H9 (cell line): ENCODE data around the gene ARHGDIB. TPM values are rescaled to one million over a fixed set of nuclear protein-coding genes. Genes with fewer than 3 reads are reported as not detected.

Source experiments
- DNase-seq: peaks from one replicate; pipeline ENCODE4 v3.0.0-alpha.2; 2017
- H2AFZ ChIP-seq: one replicate; pipeline ENCODE4 v1.6.1; 2013; ENCODE audit warnings: mild to moderate bottlenecking, low read length, control low read depth, moderate library complexity
- H2AK5ac ChIP-seq: 2 replicates; pipeline ENCODE4 v1.6.1; 2013; ENCODE audit warnings: low read length, control low read depth, mixed read lengths; ENCODE audit not compliant: insufficient read length
- H2BK120ac ChIP-seq: one replicate; pipeline ENCODE4 v1.6.1; 2013; ENCODE audit warnings: low read depth, mild to moderate bottlenecking, low read length, control low read depth, inconsistent platforms; ENCODE audit not compliant: poor library complexity, severe bottlenecking
- H2BK12ac ChIP-seq: 2 replicates; pipeline ENCODE4 v1.6.1; 2013; ENCODE audit warnings: low read length, control low read depth, mixed read lengths, low read depth; ENCODE audit not compliant: insufficient read length
- H2BK15ac ChIP-seq: 2 replicates; pipeline ENCODE4 v1.6.1; 2013; ENCODE audit warnings: low read depth, low read length, control low read depth
- H2BK20ac ChIP-seq: one replicate; pipeline ENCODE4 v1.6.1; 2013; ENCODE audit warnings: low read depth, mild to moderate bottlenecking, low read length, control low read depth, inconsistent platforms; ENCODE audit not compliant: poor library complexity, severe bottlenecking
- H2BK5ac ChIP-seq: 2 replicates; pipeline ENCODE4 v1.6.1; 2013; ENCODE audit warnings: low read length, control low read depth, mixed read lengths; ENCODE audit not compliant: insufficient read length
- H3K14ac ChIP-seq: 2 replicates; pipeline ENCODE4 v1.6.1; 2013; ENCODE audit warnings: low read length, control low read depth; ENCODE audit not compliant: insufficient read depth
- H3K18ac ChIP-seq: 2 replicates; pipeline ENCODE4 v1.6.1; 2013; ENCODE audit warnings: low read depth, mild to moderate bottlenecking, mixed read lengths, low read length, control low read depth; ENCODE audit not compliant: insufficient read length
- H3K23ac ChIP-seq: 2 replicates; pipeline ENCODE4 v1.6.1; 2013; ENCODE audit warnings: low read length, control low read depth, mixed read lengths, low read depth; ENCODE audit not compliant: insufficient read length
- H3K23me2 ChIP-seq: 2 replicates; pipeline ENCODE4 v1.6.1; 2013; ENCODE audit warnings: low read depth, mild to moderate bottlenecking, mixed read lengths, low read length, control low read depth; ENCODE audit not compliant: insufficient read length, poor library complexity, severe bottlenecking
- H3K27ac ChIP-seq: 2 replicates; pipeline ENCODE4 v1.5.1; 2013; ENCODE audit warnings: low read length, control low read depth, mixed read lengths, low read depth; ENCODE audit not compliant: insufficient read length
- H3K27me3 ChIP-seq: 2 replicates; pipeline ENCODE4 v1.6.1; 2013; ENCODE audit warnings: low read length, control low read depth, inconsistent platforms; ENCODE audit not compliant: insufficient read depth
- H3K4ac ChIP-seq: 2 replicates; pipeline ENCODE4 v1.6.1; 2013; ENCODE audit warnings: low read depth, mild to moderate bottlenecking, control low read depth, inconsistent platforms, low read length, moderate library complexity
- H3K4me1 ChIP-seq: 2 replicates; pipeline ENCODE4 v1.6.1; 2013; ENCODE audit warnings: low read length, control low read depth, inconsistent platforms; ENCODE audit not compliant: insufficient read depth
- H3K4me2 ChIP-seq: 2 replicates; pipeline ENCODE4 v1.6.1; 2013; ENCODE audit warnings: low read length, control low read depth, mixed read lengths; ENCODE audit not compliant: insufficient read length, insufficient read depth
- H3K56ac ChIP-seq: 2 replicates; pipeline ENCODE4 v1.6.1; 2013; ENCODE audit warnings: low read depth, mild to moderate bottlenecking, mixed read lengths, low read length, control low read depth; ENCODE audit not compliant: insufficient read length
- H3K79me1 ChIP-seq: 2 replicates; pipeline ENCODE4 v1.6.1; 2013; ENCODE audit warnings: low read depth, mild to moderate bottlenecking, moderate library complexity, low read length, control low read depth, inconsistent platforms; ENCODE audit not compliant: insufficient read depth, poor library complexity, severe bottlenecking
- H3K79me2 ChIP-seq: 2 replicates; pipeline ENCODE4 v1.6.1; 2013; ENCODE audit warnings: low read length, control low read depth, inconsistent platforms; ENCODE audit not compliant: insufficient read depth
- H3K9ac ChIP-seq: 2 replicates; pipeline ENCODE4 v1.6.1; 2013; ENCODE audit warnings: low read length, control low read depth, mixed read lengths; ENCODE audit not compliant: insufficient read length; ENCODE audit errors: extremely low read depth
- H3K9me3 ChIP-seq: one replicate; pipeline ENCODE4 v1.6.1; 2013; ENCODE audit warnings: low read depth, low read length, inconsistent platforms; ENCODE audit not compliant: control insufficient read depth
- H3T11ph ChIP-seq: one replicate; pipeline ENCODE4 v1.6.1; 2013; ENCODE audit warnings: mild to moderate bottlenecking, low read length, control low read depth, inconsistent platforms
- H4K20me1 ChIP-seq: one replicate; pipeline ENCODE4 v1.6.1; 2013; ENCODE audit not compliant: control insufficient read depth, insufficient read length, insufficient read depth
- H4K5ac ChIP-seq: 2 replicates; pipeline ENCODE4 v1.6.1; 2013; ENCODE audit warnings: low read depth, mild to moderate bottlenecking, mixed read lengths, low read length, control low read depth; ENCODE audit not compliant: insufficient read length
- H4K8ac ChIP-seq: replicated peaks from 2 replicates; pipeline ENCODE4 v1.6.1; 2013; ENCODE audit warnings: low read length, control low read depth, mixed read lengths, low read depth; ENCODE audit not compliant: insufficient read length
- H4K91ac ChIP-seq: 2 replicates; pipeline ENCODE4 v1.6.1; 2013; ENCODE audit warnings: low read depth, mild to moderate bottlenecking, moderate library complexity, mixed read lengths, low read length, control low read depth; ENCODE audit not compliant: insufficient read length
- H3K27ac Mint-ChIP-seq, 3 experiments: 2 replicates in 2 of 3; 3 replicates in 1 of 3; pipeline ENCODE4 v1.8.0; 2020 to 2021; ENCODE audit warnings: mixed read lengths in 3 of 3, mild to moderate bottlenecking in 1 of 3, moderate library complexity in 1 of 3
- H3K27me3 Mint-ChIP-seq: 2 replicates; pipeline ENCODE4 v1.8.0; 2021; ENCODE audit warnings: low read depth, mild to moderate bottlenecking, moderate library complexity, mixed read lengths
- H3K36me3 Mint-ChIP-seq, 3 experiments: 2 replicates in 2 of 3; 3 replicates in 1 of 3; pipeline ENCODE4 v1.8.0; 2020 to 2021; ENCODE audit warnings: low read depth in 3 of 3, mixed read lengths in 3 of 3; ENCODE audit not compliant: insufficient read depth in 1 of 3
- H3K4me1 Mint-ChIP-seq, 2 experiments: 2 replicates each; pipeline ENCODE4 v1.8.0; 2020; ENCODE audit warnings: mixed read lengths in 2 of 2
- H3K4me3 Mint-ChIP-seq, 2 experiments: 2 replicates in 1 of 2; 3 replicates in 1 of 2; pipeline ENCODE4 v1.8.0; 2020 to 2021; ENCODE audit warnings: mild to moderate bottlenecking in 2 of 2, mixed read lengths in 2 of 2, moderate library complexity in 1 of 2
- H3K9me3 Mint-ChIP-seq, 2 experiments: 2 replicates in 1 of 2; 3 replicates in 1 of 2; pipeline ENCODE4 v1.8.0; 2020; ENCODE audit warnings: mild to moderate bottlenecking in 2 of 2, mixed read lengths in 2 of 2, moderate library complexity in 1 of 2
- CTCF ChIP-seq: fragments of 200-600 bp; sonication (generic); conservative IDR thresholded peaks from 3 replicates; pipeline ENCODE4 v1.8.0; 2021; ENCODE audit warnings: antibody characterized with exemption, mild to moderate bottlenecking
- WGBS: extraction: QIAGEN DNeasy Blood & Tissue Kit; methylation state at CpG from one replicate; pipeline ENCODE4 v1.1.7; 2013; ENCODE audit warnings: missing lambda C conversion rate, low lambda C conversion rate, mixed read lengths; ENCODE audit not compliant: insufficient read length; ENCODE audit errors: extremely low coverage; 5-methylcytosine and 5-hydroxymethylcytosine counted together
- total RNA-seq: library from RNA; stranded (reverse); gene quantifications from 2 replicates; pipeline ENCODE4 v1.2.1, GENCODE V29; 2021

The ARHGDIB gene
- total RNA-seq, 1 experiment from 2014 or later: 0.44 TPM

DNA sequence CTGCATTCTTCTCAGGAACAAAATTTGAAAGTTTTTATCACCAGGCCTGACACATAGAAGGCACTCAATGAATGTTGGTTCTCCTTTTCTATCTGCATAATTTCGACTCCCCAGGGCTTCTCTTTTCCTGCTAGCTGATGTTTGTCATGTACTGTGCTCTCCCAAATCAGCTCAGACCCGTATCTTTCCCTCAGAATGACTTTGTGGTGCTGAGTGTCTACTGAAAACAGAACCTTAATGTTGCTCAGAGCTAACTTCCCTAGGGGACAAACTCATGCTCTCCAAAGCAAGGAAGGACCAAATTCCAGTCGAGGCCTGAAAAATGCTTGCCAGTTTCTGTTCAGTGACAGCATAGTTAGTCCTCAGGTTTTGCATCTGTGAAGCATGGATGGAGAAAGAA, 1.9 kb downstream of the ARHGDIB start:
- Histone ChIP-seq H3K18ac (no peak overlapping the region), H3K79me2 (no peaks in the 10 kb centered on the region), H3K4me1 (peaks cover 8% of the 10 kb centered on the region), H3T11ph (no peak overlapping the region), H3K14ac (no peak overlapping the region), H2AFZ (no peak overlapping the region), H2BK120ac (no peak overlapping the region), H3K23ac (no peak overlapping the region), H4K20me1 (no peaks in the 10 kb centered on the region), H3K4ac (no peak overlapping the region), H4K5ac (no peak overlapping the region), H3K23me2 (no peaks in the 10 kb centered on the region), H2AK5ac (no peak overlapping the region), H2BK12ac (no peak overlapping the region), H3K27ac (no peak overlapping the region), H3K9me3 (no peaks in the 10 kb centered on the region), H4K8ac (no peak overlapping the region), H4K91ac (no peak overlapping the region), H2BK5ac (no peak overlapping the region), H2BK20ac (no peak overlapping the region), H3K56ac (no peak overlapping the region), H3K4me2 (no peak overlapping the region), H3K79me1 (no peaks in the 10 kb centered on the region), H3K9ac (no peak overlapping the region), H2BK15ac (no peak overlapping the region), H3K27me3 (no peaks in the 10 kb centered on the region)
- no peak for DNase-seq
- Mint-ChIP-seq H3K4me1 (peaks cover 12 to 13% of the 10 kb centered on the region in 2 experiments), H3K27me3 (no peaks in the 10 kb centered on the region), H3K27ac (no peak overlapping the region), H3K9me3 (no peaks in the 10 kb centered on the region), H3K4me3 (no peak overlapping the region), H3K36me3 (no peaks in the 10 kb centered on the region)
- TF ChIP-seq CTCF: no peak
- WGBS: no CpG with 5 or more reads among the region's 3 CpGs
